Activated naive CD4-positive, alpha-beta T cell treated with anti-CD3 and anti-CD28 coated beads, Interleukin-2, amount 50 U/mL, for 24 hours (primary cell): ENCODE data around the gene PRKD1.
"Not testable (repeated sequence)": the region's sequence is repeated elsewhere in the genome, so short reads cannot be mapped to it uniquely, and the experiment has no call there.

Source experiments
- H3K27ac Mint-ChIP-seq: one replicate; pipeline ENCODE4 v1.8.0; 2021; ENCODE audit warnings: mild to moderate bottlenecking, mixed read lengths
- H3K27me3 Mint-ChIP-seq: one replicate; pipeline ENCODE4 v1.8.0; 2021; ENCODE audit warnings: mixed read lengths
- H3K36me3 Mint-ChIP-seq: one replicate; pipeline ENCODE4 v1.8.0; 2021; ENCODE audit warnings: mixed read lengths
- H3K4me1 Mint-ChIP-seq: one replicate; pipeline ENCODE4 v1.8.0; 2021; ENCODE audit warnings: mixed read lengths
- H3K4me3 Mint-ChIP-seq: one replicate; pipeline ENCODE4 v1.8.0; 2021; ENCODE audit warnings: mild to moderate bottlenecking, mixed read lengths
- H3K9me3 Mint-ChIP-seq: one replicate; pipeline ENCODE4 v1.8.0; 2021; ENCODE audit warnings: mixed read lengths

The PRKD1 gene

GRCh38 chr14:29755311-29756018 lies 172.2 kb downstream of the PRKD1 start:
- H3K36me3 Mint-ChIP-seq: no peaks in the 10 kb centered on the region
- no peaks in the 10 kb centered on the region for H3K4me1 Mint-ChIP-seq
- H3K27ac Mint-ChIP-seq: no peak overlapping the region
- H3K9me3 Mint-ChIP-seq: peaks cover 16% of the 10 kb centered on the region
- no peak overlapping the region for H3K4me3 Mint-ChIP-seq
- H3K27me3 Mint-ChIP-seq: no peaks in the 10 kb centered on the region

- Mint-ChIP-seq H3K27ac (no peak overlapping the region), H3K4me3 (no peak overlapping the region)
Observed at GRCh38 chr14:29754134-29754533, 173.5 kb downstream of the PRKD1 start.

GRCh38 chr14:29752221-29752923 lies 175.3 kb downstream of the PRKD1 start:
- Mint-ChIP-seq H3K27me3 (no peaks in the 10 kb centered on the region), H3K4me3 (no peak overlapping the region), H3K27ac (no peak overlapping the region), H3K36me3 (no peaks in the 10 kb centered on the region), H3K4me1 (no peaks in the 10 kb centered on the region), H3K9me3 (peaks cover 11% of the 10 kb centered on the region)

More at GRCh38 chr14:29754134-29754533, 173.5 kb downstream of the PRKD1 start:
- H3K4me1 Mint-ChIP-seq: no peaks in the 10 kb centered on the region
- H3K36me3 Mint-ChIP-seq: no peaks in the 10 kb centered on the region
- H3K9me3 Mint-ChIP-seq: peaks cover 16% of the 10 kb centered on the region
- no peaks in the 10 kb centered on the region for H3K27me3 Mint-ChIP-seq

GRCh38 chr14:29749829-29750228 lies 177.8 kb downstream of the PRKD1 start:
- no peaks in the 10 kb centered on the region for H3K36me3 Mint-ChIP-seq
- no peak overlapping the region for H3K4me3 Mint-ChIP-seq
- no peak overlapping the region for H3K27ac Mint-ChIP-seq
- no peaks in the 10 kb centered on the region for H3K27me3 Mint-ChIP-seq
- no peaks in the 10 kb centered on the region for H3K4me1 Mint-ChIP-seq
- H3K9me3 Mint-ChIP-seq: peaks cover 14% of the 10 kb centered on the region

GRCh38 chr14:29749327-29749726 lies 178.3 kb downstream of the PRKD1 start:
- H3K27ac Mint-ChIP-seq: no peak overlapping the region
- no peaks in the 10 kb centered on the region for H3K36me3 Mint-ChIP-seq
- H3K27me3 Mint-ChIP-seq: no peaks in the 10 kb centered on the region
- no peaks in the 10 kb centered on the region for H3K4me1 Mint-ChIP-seq
- H3K9me3 Mint-ChIP-seq: peaks cover 15% of the 10 kb centered on the region
- no peak overlapping the region for H3K4me3 Mint-ChIP-seq

GRCh38 chr14:29745863-29746262 lies 181.8 kb downstream of the PRKD1 start:
- Mint-ChIP-seq H3K27me3 (no peaks in the 10 kb centered on the region), H3K4me3 (no peak overlapping the region), H3K9me3 (peaks cover 4% of the 10 kb centered on the region), H3K4me1 (no peaks in the 10 kb centered on the region), H3K36me3 (no peaks in the 10 kb centered on the region), H3K27ac (no peak overlapping the region)

- no peaks in the 10 kb centered on the region for H3K36me3 Mint-ChIP-seq
- no peak overlapping the region for H3K27ac Mint-ChIP-seq
- H3K9me3 Mint-ChIP-seq: peaks cover 4% of the 10 kb centered on the region
- no peak overlapping the region for H3K4me3 Mint-ChIP-seq
- no peaks in the 10 kb centered on the region for H3K27me3 Mint-ChIP-seq
- no peaks in the 10 kb centered on the region for H3K4me1 Mint-ChIP-seq
Observed at GRCh38 chr14:29743531-29743930, 184.1 kb downstream of the PRKD1 start.

GRCh38 chr14:29741909-29742401 lies 185.7 kb downstream of the PRKD1 start:
- Mint-ChIP-seq H3K4me3 (no peak overlapping the region), H3K27me3 (no peaks in the 10 kb centered on the region), H3K9me3 (peaks cover 4% of the 10 kb centered on the region), H3K4me1 (no peaks in the 10 kb centered on the region), H3K36me3 (no peaks in the 10 kb centered on the region), H3K27ac (no peak overlapping the region)

- no peaks in the 10 kb centered on the region for H3K36me3 Mint-ChIP-seq
- no peak overlapping the region for H3K27ac Mint-ChIP-seq
Observed at GRCh38 chr14:29740491-29740890, 187.2 kb downstream of the PRKD1 start.

GRCh38 chr14:29738950-29739349 lies 188.7 kb downstream of the PRKD1 start:
- Mint-ChIP-seq H3K4me3 (no peak overlapping the region), H3K27ac (no peak overlapping the region), H3K9me3 (no peaks in the 10 kb centered on the region), H3K36me3 (peaks cover 1% of the 10 kb centered on the region), H3K4me1 (no peaks in the 10 kb centered on the region), H3K27me3 (no peaks in the 10 kb centered on the region)

More at GRCh38 chr14:29740491-29740890, 187.2 kb downstream of the PRKD1 start:
- H3K4me3 Mint-ChIP-seq: no peak overlapping the region
- peaks cover 4% of the 10 kb centered on the region for H3K9me3 Mint-ChIP-seq
- no peaks in the 10 kb centered on the region for H3K27me3 Mint-ChIP-seq
- no peaks in the 10 kb centered on the region for H3K4me1 Mint-ChIP-seq

GRCh38 chr14:29738056-29738455 lies 189.6 kb downstream of the PRKD1 start:
- H3K27ac Mint-ChIP-seq: no peak overlapping the region

GRCh38 chr14:29735459-29735858 lies 192.2 kb downstream of the PRKD1 start:
- peaks cover 8% of the 10 kb centered on the region for H3K9me3 Mint-ChIP-seq
- peaks cover 1% of the 10 kb centered on the region for H3K36me3 Mint-ChIP-seq
- no peaks in the 10 kb centered on the region for H3K27me3 Mint-ChIP-seq
- no peaks in the 10 kb centered on the region for H3K4me1 Mint-ChIP-seq
- H3K4me3 Mint-ChIP-seq: no peak overlapping the region
- no peak overlapping the region for H3K27ac Mint-ChIP-seq

More at GRCh38 chr14:29738056-29738455, 189.6 kb downstream of the PRKD1 start:
- Mint-ChIP-seq H3K4me1 (no peaks in the 10 kb centered on the region), H3K36me3 (peaks cover 1% of the 10 kb centered on the region), H3K27me3 (no peaks in the 10 kb centered on the region), H3K9me3 (peaks cover 4% of the 10 kb centered on the region), H3K4me3 (no peak overlapping the region)

GRCh38 chr14:29734732-29735131 lies 192.9 kb downstream of the PRKD1 start:
- Mint-ChIP-seq H3K4me1 (no peaks in the 10 kb centered on the region), H3K4me3 (no peak overlapping the region), H3K36me3 (peaks cover 1% of the 10 kb centered on the region), H3K9me3 (peaks cover 8% of the 10 kb centered on the region), H3K27me3 (no peaks in the 10 kb centered on the region), H3K27ac (no peak overlapping the region)

GRCh38 chr14:29726560-29727331 lies 200.9 kb downstream of the PRKD1 start:
- not testable (repeated sequence) for H3K36me3 Mint-ChIP-seq, H3K27ac Mint-ChIP-seq, H3K4me3 Mint-ChIP-seq, H3K9me3 Mint-ChIP-seq, H3K4me1 Mint-ChIP-seq, H3K27me3 Mint-ChIP-seq

GRCh38 chr14:29724991-29725390 lies 202.7 kb downstream of the PRKD1 start:
- H3K27ac Mint-ChIP-seq: no peak overlapping the region
- H3K9me3 Mint-ChIP-seq: no peaks in the 10 kb centered on the region
- H3K4me1 Mint-ChIP-seq: no peaks in the 10 kb centered on the region
- H3K4me3 Mint-ChIP-seq: no peak overlapping the region
- H3K36me3 Mint-ChIP-seq: no peaks in the 10 kb centered on the region
- H3K27me3 Mint-ChIP-seq: no peaks in the 10 kb centered on the region

GRCh38 chr14:29722831-29723230 lies 204.8 kb downstream of the PRKD1 start:
- no peaks in the 10 kb centered on the region for H3K9me3 Mint-ChIP-seq
- H3K4me1 Mint-ChIP-seq: no peaks in the 10 kb centered on the region
- H3K4me3 Mint-ChIP-seq: no peak overlapping the region
- H3K27me3 Mint-ChIP-seq: no peaks in the 10 kb centered on the region
- no peaks in the 10 kb centered on the region for H3K36me3 Mint-ChIP-seq
- no peak overlapping the region for H3K27ac Mint-ChIP-seq
